ENCODE measurements around the gene TGIF2. TPM values are rescaled to one million over a fixed set of nuclear protein-coding genes. Genes with fewer than 3 reads are reported as not detected.

Gene TGIF2
- total and polyA plus RNA-seq, 9 of the 15 experiments (the other 6 are each of a cell fraction or from before 2014, with no cell fraction given): 6.8 to 27.8 (median 15.7) TPM

DNA sequence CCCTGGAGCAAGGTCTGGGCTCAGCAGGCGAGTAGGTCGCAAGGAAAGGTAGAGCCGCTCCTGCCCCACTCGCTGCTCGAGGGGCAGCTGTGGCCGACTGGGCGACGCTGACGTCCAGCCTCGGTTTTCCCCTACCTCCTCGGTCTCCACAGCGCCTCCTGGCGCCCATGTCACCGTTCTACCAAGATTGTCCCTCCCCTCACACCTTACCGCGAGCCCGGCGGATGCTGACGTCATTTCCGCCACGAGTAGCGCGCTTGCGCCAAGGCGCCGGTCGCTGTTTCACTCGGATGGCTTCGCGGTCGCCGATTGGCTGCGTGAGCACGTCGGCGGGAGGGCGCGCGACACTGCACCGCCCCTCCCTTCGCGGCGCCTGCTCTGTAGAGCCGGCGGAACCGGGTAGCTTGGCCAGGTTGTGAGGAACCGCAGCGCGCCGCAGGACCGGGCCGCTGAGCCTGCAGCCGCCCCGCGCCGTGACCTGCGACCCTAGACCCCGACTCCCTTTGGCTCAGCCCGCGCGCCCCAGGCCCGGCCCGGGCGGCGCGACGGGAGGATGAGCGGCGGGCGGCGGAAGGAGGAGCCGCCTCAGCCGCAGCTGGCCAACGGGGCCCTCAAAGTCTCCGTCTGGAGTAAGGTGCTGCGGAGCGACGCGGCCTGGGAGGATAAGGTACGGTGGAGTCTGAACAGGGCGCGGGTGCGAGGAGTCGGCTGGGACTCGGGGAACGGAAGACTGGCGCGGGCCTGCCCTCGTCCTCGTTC lies 32.2 kb downstream of the TGIF2 start, which contains the start of gene RAB5IF (continued):
- TF ChIP-seq, protein P1, sequence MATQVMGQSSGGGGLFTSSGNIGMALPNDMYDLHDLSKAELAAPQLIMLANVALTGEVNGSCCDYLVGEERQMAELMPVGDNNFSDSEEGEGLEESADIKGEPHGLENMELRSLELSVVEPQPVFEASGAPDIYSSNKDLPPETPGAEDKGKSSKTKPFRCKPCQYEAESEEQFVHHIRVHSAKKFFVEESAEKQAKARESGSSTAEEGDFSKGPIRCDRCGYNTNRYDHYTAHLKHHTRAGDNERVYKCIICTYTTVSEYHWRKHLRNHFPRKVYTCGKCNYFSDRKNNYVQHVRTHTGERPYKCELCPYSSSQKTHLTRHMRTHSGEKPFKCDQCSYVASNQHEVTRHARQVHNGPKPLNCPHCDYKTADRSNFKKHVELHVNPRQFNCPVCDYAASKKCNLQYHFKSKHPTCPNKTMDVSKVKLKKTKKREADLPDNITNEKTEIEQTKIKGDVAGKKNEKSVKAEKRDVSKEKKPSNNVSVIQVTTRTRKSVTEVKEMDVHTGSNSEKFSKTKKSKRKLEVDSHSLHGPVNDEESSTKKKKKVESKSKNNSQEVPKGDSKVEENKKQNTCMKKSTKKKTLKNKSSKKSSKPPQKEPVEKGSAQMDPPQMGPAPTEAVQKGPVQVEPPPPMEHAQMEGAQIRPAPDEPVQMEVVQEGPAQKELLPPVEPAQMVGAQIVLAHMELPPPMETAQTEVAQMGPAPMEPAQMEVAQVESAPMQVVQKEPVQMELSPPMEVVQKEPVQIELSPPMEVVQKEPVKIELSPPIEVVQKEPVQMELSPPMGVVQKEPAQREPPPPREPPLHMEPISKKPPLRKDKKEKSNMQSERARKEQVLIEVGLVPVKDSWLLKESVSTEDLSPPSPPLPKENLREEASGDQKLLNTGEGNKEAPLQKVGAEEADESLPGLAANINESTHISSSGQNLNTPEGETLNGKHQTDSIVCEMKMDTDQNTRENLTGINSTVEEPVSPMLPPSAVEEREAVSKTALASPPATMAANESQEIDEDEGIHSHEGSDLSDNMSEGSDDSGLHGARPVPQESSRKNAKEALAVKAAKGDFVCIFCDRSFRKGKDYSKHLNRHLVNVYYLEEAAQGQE (IDR thresholded peaks at IDR 0.05; ENCODE audit: borderline replicate concordance): peak; percentile 65; the same call in 1 of the 2 replicates
- TF ChIP-seq, protein P1 (CRISPR knock-in tag; IDR thresholded peaks at IDR 0.05; ENCODE audit: low read depth): no peak; the same call in 1 of the 2 replicates
- TF ChIP-seq ZBTB7A (IDR thresholded peaks at IDR 0.05; ENCODE audit: borderline replicate concordance, control insufficient read depth, low read depth, low read length) (peak; percentile 46; the same call in 1 of the 2 replicates), HDGF (IDR thresholded peaks at IDR 0.05) (no peak), CBX3 (IDR thresholded peaks at IDR 0.05; ENCODE audit: borderline replicate concordance in 1 of 2, low read length in 2 of 2) (peak in 1 of 2 experiments; percentile 85; a peak in 1 of 3 replicates), CBX1 (IDR thresholded peaks at IDR 0.05; ENCODE audit: low read depth) (peak; percentile 61; the same call in 1 of the 2 replicates), EP400 (IDR thresholded peaks at IDR 0.05) (peak; percentile 87), NBN (IDR thresholded peaks at IDR 0.05; ENCODE audit: low read depth) (peak; percentile 80), ZNF140 (CRISPR knock-in tag; IDR thresholded peaks at IDR 0.05) (no peak), ZKSCAN1 (IDR thresholded peaks at IDR 0.05; ENCODE audit: low read depth, low read length) (0 out of 2 replicates have a peak, but pooled peaks have one; percentile 6), RBFOX2 (IDR thresholded peaks at IDR 0.05; ENCODE audit: low read depth, low read length) (peak; percentile 91), RNF2 (IDR thresholded peaks at IDR 0.05) (peak; percentile 65), MEF2A (IDR thresholded peaks at IDR 0.05; ENCODE audit: control insufficient read depth, low read depth, low read length) (no peak), PYGO2 (tag; IDR thresholded peaks at IDR 0.05) (no peak), CTBP1 (IDR thresholded peaks at IDR 0.05; ENCODE audit: borderline replicate concordance) (peak; percentile 84)
- TF ChIP-seq, protein P2, sequence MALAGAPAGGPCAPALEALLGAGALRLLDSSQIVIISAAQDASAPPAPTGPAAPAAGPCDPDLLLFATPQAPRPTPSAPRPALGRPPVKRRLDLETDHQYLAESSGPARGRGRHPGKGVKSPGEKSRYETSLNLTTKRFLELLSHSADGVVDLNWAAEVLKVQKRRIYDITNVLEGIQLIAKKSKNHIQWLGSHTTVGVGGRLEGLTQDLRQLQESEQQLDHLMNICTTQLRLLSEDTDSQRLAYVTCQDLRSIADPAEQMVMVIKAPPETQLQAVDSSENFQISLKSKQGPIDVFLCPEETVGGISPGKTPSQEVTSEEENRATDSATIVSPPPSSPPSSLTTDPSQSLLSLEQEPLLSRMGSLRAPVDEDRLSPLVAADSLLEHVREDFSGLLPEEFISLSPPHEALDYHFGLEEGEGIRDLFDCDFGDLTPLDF (CRISPR knock-in tag; IDR thresholded peaks at IDR 0.05): no peak

All from K562 (cell line).